ENCODE data around the gene REEP3. TPM values are rescaled to one million over a fixed set of nuclear protein-coding genes. Genes with fewer than 3 reads are reported as not detected.

REEP3 gene
- total RNA-seq, 1 donor from 2014 or later: 70.5 TPM

DNA sequence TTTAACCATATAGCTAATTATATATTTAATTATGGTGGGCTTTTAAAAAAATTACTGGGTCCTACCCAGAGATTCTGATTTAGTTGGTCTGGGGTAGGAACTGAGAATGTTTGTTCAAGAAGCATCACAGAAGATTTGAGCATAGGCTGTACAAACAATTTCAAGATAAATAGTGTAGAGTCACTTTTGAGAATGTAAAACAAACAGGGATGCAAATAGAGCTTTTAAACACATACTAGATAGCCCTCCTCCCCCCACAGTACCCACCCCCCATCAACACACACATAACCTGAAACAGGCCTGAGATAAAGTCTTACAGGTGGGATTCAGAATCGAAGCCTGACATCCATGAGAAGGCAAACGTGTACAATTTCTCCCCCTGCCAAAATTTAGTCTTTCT is 15.6 kb upstream of the REEP3 start:
- no peak for DNase-seq (ENCODE audit: extremely low read depth, low read depth, low spot score)

DNA sequence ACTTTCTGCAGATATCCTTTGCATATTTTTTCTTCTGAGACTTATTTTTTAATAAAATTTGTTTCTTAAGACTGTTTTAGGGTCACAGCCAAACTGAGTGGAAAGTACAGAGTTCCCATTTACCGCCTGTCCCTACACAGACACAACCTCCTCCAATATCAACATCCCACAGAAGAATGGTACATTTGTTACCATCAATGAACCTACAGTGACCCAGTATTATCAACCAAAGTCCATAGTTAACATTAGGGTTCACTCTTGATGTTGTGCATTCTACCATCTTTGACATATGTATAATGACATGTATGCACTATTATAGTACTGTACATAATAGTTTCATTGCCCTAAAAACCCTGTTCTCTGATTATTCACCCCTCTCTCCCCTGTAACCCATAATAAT is 14.6 kb upstream of the REEP3 start:
- no peak for DNase-seq (ENCODE audit: extremely low read depth, low read depth, low spot score)

DNA sequence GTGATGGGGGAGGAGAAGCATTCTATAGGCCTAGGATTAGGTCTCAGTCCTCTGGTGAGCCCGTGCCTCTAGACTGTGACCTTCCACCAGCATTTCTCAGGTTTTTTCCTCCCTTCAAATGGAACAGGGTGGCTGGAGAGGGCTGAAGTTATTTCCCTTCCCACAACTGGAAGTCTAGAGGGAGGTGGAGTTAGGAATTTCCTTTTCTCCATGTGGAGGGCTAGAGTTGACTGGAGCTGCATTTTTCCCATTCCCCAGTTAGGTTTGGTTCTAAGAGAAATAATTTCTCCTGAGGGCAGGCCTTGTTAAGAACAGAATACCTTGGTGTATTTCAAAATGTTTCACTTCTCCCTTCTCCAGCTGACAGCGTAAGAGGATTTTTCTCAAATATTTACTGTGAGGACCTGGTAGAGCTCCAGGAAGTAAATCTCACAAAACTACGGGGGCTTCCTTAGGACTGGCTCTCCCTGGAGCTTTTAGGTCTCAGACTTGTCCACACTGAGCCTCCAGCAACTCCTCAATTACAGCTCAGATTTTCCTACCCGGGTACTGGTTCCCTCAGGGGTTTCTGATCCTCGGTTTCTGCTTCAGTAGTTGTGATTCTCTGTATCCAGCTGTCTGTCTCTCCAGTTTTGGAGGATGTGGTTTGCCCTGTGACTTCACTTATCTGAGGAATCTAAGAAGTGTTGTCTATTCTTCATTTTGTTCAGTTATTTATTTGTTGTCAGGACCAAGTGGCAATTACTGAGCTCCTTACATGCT is 6.0 kb upstream of the REEP3 start:
- DNase-seq (ENCODE audit: extremely low read depth, low read depth, low spot score): no peak

DNA sequence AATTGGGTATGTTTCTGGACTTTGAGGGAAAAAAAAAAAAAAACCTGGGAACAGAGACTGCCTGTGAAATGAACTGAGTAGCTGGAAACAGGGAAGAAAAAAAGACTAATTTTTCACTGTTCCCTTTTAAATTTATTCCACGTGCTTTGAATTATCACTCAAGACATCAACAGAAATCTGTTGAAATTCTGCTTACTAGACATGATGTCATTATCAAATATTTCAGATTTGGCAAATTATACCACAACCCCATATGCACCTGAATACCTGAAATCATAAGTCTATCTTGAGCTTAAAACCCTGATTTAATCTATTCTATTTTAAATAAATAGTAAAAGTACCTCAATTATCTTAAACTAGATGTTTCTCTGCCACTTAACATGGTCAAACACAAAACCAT is 5.0 kb upstream of the REEP3 start:
- no peak for DNase-seq (ENCODE audit: extremely low read depth, low read depth, low spot score)

DNA sequence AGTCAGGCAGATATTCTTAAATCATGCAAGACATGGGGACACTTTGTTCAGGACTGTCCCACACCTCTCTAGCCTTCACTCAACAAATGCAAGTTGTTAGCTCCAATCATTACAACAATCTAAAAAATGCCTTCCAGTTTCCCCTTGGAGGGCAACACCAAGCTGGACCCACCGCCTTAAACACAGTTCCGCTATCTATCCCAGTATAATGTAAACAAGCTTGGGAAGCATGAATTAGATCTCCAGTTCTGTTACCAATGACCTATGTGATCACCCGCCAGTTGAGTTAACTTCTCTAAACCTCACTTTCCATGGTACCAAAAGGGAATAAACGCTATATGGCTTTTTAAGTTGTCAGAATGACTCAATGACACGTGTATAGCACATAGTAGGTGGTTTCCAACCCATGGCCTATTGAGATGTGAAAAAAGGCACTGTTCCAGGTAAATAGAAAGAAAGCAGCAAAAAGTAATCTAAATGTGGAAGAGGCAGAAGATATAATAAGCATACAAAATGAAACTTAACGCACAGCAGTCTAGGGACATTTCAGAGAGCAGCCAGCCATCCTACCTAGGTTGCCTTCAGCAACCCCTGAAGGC is 2.4 kb upstream of the REEP3 start:
- DNase-seq (ENCODE audit: extremely low read depth, low read depth, low spot score): no peak

DNA sequence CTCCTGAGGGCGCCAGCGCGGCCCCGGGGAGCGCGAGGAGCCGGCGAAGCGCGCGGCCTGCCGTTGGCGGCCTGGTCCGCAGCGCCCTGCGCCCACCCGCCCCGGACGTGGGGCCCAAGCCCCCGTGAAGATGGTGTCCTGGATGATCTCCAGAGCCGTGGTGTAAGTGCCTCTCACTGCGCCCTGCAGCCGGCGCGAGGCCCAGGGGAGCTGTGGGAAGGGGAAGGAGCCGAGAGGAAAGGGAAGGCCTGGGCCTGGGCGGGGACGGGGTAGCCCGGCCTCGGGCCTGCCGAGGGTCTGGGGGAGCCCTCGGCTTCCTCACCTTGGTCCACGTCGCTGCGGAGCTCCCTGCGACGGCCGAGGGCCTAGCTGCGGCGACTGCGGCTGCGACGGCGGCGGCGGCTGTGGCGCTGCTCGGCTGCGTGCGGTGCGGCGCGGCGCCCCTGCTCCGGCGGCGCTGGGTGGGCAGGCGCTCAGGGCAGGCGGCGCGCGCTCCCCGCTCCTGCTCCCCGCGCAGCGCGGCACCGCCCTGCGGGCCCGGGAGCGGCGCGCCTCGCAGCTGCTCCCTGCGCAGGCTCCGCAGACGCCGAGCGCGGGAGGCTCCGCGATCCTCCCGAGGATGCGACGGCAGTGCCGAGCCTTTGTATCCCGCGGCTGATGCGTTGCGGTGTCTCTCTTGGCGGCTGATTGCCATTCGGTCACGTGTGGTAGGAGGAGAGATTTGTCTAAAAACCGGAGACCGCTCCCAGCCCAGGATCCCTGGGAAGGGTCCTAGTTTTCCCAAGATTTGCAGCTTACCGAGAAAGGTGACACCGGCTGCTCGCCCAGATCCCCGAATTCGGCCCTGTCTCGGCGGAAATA is 445 bp downstream of the REEP3 start:
- no peak for DNase-seq (ENCODE audit: extremely low read depth, low read depth, low spot score)

DNA sequence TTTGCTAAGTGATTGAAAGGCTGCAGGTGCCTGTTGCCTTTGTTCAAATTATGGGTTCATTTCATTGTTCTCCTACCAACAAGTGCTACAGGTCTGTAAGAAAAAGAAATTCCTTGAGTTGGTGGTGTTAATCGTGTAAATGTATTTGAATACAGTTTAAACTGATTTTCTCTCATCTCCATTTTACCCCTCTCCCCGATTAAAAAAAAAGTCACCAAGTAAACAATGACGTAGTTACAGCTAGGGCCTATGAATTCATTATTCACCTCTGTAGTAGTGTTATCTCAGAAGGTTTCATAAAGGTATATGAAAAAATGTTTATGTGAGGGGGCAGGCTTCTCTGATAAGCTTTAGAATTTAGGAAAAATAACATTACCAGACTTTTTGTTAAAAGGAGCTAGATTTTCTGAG is 1.1 kb downstream of the REEP3 start:
- DNase-seq (ENCODE audit: extremely low read depth, low read depth, low spot score): no peak

DNA sequence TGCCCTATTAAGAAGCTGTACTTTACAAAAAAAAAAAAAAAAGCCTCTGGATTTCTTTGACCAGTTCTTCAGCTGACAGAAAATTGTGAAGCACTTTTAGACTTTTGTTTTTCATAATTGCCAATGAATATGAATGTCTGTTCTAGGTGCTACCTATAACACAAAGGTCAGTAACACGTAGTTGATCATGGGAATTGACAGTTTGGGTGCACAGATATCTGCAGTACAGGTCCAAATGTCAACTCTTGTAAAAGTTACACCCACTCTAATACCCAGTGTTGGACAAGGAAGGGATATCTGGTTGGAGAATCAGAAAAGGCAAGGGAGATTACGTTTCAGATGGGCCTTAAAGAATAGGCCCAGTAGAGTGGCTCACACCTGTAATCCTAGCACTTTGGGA is 1.8 kb downstream of the REEP3 start:
- no peak for DNase-seq (ENCODE audit: extremely low read depth, low read depth, low spot score)

DNA sequence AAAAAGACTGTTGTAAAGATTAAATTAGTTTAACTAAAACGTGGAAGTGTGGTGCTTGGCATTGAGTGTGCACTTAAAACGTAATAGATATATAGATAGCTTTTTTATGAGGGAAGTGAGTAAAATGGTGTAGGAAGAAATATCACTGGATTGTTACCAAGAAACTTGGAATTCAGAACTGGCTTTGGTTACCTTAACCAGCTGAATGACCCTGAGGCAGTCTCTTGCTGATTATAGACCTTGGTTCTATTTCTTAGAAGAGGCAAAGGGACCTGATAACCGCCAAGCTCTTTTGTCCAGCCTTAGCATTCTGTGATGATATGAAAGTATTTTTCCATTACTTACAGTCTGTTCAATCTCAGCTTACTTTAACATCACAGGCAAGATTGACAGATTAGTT is 3.8 kb downstream of the REEP3 start:
- DNase-seq (ENCODE audit: extremely low read depth, low read depth, low spot score): no peak

DNA sequence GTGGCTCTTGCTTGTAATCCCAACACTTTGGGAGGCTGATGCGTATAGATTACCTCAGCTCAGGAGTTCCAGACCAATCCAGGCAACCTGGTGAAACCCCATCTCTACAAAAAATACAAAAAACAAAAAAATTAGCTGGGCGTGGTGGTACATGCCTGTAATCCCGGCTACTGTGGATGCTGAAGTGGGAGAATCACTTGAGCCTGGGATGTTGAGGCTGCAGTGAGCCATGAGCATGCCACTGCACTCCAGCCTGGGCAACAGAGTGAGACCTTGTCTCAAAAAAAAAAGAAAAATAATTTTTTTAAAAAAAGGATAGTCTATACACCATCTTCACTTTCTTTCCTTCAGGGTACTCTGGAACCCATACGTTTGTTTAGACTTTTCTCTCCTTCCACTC is 6.2 kb downstream of the REEP3 start:
- DNase-seq (ENCODE audit: extremely low read depth, low read depth, low spot score): no peak

DNA sequence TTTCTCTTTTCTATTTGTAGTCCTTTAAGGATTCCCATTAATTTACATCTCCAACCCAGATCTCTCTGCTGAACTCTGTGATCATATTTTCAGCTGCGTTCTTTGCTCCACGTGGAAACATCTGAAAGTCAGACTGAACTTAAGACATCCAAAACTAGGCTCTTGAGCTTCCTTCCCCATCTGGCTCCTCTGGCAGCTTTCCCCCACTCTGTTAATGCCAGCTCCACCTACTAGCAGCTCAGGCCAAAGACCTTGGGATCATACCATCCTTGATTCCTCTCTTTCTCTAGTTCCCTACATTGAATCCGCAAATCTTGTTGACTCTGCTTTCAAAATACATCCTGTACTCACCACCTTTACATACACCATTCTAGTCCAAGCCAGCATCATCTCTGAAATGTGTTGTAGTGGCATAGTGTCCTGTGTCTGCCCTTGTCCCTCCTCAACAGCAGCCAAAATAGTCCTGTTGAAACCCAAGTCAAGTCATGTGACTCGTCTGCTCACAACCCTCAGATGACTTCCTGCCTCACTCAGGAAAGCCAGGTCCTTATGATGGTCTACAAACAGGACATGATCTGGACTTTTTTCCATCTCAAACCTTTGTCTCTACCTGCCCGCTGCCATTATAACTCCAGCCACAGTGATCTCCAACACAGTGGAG is 7.0 kb downstream of the REEP3 start:
- no peak for DNase-seq (ENCODE audit: extremely low read depth, low read depth, low spot score)

DNA sequence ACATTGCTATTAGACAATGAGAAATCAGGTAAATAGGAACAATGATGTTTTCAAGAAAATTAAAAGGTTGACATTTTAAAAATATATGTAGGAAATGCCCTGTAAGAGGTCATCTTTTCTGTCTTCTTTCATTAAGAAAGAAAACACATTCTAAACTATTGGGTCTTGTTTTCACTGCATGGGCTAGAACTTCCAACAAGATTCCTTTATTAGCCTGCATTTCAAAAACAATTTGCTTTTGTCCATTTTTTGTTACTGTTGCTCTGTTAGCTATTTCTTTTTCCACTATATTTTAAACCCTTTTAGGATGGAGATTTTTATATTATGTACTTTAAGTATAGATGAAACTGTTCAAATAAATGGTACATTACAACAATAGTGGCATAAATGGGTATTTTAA is 9.2 kb downstream of the REEP3 start:
- no peak for DNase-seq (ENCODE audit: extremely low read depth, low read depth, low spot score)

DNA sequence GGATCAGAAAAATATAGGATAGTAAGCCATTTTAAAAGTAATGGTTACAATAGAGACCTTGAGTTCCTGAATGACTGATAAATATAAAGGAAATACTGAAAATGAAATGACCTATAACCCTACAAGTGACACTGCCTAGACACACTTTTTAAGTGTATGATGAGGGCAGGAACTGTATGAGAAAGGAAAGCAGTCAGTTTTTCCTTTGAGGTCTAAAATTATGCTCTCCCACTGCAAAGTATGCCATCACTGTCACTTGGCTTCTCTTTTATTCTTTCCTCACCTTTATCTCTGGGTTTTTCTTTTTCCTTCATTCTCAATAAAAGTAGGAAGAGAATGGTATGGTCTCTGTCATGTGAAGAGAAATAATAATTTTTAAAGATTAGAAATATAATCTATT is 13.5 kb downstream of the REEP3 start:
- no peak for DNase-seq (ENCODE audit: extremely low read depth, low read depth, low spot score)

DNA sequence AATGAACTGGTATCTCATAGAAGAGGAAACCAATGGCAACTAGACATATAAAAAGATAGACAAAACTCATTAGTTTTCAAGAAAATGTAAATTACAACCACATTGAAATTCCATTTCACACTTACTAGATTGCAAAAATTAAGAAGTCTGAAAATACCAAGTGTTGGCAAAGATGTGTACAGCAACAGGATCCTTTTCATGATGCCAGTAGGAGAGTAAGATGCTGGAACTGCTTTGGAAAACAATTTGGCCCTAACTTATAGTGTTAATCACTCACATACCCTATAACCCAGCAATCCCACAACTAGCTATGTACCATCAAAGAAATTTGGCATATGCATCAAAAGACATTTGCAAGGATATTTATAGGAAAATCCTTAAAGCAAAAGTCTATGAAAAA is 15.5 kb downstream of the REEP3 start:
- no peak for DNase-seq (ENCODE audit: extremely low read depth, low read depth, low spot score)

DNA sequence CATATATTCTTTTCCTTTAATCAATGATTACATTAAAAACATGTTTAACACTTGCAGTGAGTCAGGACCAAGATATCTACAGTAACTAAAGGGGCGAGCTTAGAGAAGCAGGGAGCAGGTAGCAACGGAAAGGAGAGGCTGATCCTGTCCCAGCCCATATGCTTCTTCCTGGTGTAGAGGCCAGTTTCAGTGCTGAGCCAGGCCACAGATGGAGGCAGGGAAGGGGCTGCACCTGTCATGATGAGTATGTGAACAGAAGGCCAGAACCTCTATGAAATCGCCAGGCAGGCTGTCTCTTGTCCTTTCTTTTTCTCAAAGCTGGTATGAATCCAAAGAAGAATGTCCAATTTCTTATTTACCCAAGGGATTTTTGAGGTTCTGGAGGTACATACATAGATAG is 16.3 kb downstream of the REEP3 start:
- DNase-seq (ENCODE audit: extremely low read depth, low read depth, low spot score): no peak

DNA sequence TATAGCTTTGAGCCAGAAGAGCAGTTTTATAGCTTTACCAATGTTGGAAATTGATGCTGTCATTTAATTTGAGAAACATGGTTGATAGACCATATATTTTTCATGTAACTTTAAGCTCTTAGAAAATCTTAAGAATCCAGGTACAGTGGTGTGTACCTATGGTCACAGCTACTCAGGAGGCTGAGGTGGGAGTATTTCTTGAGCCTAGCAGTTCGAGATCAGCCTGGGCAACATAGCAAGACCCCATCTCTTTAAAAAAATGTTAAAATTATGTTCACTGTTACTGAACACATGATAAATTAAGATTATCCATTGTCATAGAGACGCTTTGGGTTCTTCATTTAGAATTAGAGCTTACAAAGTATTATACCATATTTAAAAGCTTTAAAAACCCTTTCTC is 18.2 kb downstream of the REEP3 start:
- DNase-seq (ENCODE audit: extremely low read depth, low read depth, low spot score): no peak

DNA sequence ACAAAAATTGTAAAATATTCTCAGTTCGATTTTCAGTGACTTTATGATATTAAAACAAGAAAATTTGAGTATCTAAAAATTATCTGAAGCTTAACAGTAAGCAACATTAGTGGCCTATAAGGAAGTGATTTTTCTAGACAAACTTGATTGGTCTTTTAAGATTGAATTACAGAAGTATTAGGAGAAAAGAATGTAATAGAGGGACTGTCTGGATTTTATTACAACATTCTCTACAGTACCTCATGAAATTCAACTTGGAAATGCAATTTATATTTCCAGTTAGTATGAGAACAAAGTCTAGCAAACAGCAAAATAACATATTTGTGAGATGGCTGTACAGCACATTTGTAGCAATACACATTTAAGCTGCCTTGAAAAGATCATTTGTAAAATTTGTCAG is 18.8 kb downstream of the REEP3 start:
- no peak for DNase-seq (ENCODE audit: extremely low read depth, low read depth, low spot score)

DNA sequence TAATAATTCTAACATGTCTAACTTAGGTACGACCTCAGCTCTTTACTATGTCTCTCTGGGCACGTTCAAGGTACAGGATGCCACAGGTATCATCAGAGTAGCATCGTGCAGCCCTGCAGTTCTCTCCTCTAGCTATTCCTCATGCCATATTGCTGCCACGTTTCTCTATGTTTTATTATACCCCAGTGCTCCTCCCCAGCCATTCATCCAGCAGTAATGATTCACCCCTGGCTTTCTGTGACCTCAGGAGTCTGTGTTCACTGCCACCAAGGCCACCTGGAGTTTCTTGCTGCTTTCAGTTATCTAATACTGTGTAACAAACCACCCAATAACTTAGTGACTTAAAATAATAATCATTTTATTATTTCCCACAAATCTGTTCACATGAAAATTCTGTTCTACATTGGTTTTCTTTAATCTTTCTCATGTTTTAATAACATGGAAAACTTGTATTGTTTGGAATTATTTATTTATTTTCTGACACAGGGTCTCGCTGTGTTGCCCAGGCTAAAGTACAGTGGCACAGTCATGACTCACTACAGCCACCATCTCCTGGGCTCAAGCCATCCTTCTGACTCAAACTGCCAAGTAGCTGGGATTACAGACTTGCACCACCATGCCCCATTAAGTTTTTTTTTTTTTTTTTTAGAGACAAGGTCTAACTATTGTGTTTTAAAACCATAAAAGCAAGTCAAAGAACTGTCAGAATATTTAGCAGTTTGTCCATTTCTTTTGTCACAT is 21.8 kb downstream of the REEP3 start:
- DNase-seq (ENCODE audit: extremely low read depth, low read depth, low spot score): no peak

DNA sequence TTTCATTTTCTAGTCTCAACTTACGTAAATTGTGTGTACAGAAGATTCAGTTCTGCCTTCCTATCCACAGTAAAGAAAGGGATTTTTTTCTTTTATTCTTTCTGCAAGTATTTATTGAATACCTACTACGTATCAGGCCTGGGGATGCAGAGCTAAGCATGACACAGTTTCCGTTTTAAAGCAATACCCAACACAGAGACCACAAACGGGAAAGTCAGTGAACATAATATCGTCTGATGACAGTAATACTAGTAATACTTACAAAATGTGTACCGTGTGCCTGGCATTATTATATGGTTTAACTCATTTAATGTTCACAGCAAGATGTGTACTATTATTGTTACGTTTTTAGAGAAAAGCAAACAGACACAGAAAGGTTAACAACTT is 22.4 kb downstream of the REEP3 start:
- DNase-seq (ENCODE audit: extremely low read depth, low read depth, low spot score): no peak

DNA sequence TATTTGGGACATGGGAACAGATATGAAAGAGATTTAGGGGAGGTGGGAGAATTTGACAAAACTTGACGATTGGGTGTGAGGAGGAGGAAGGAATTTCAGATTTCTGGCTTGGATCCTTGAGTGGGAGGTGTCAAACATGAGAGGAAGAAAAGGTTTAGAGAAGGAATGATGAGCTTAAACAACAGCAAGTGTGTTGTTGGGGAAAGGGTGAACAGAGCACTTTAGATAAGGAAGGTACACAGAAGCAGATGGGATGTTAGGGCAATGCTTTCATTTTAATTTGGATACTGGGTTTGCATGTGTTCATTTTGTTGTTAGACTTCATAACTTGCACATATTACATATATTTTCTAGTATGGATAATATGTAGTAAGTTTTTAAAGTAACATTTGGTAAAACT is 23.2 kb downstream of the REEP3 start:
- DNase-seq (ENCODE audit: extremely low read depth, low read depth, low spot score): no peak

All from glomerular endothelial cell (primary cell).